Stimulated activated CD4-positive, alpha-beta T cell treated with anti-CD3 and anti-CD28 coated beads, Interleukin-1b, Interleukin-23, amount 100 ng/mL, for 1 hour (primary cell): Measurements from ENCODE around the gene FBXL17.

Experiments used
- DNase-seq, 2 donors: peaks; one replicate each; pipeline ENCODE4 v3.0.0-alpha.2; 2020; ENCODE audit warnings: low read depth in 2 of 2

Gene FBXL17

GRCh38 chr5:107813559-107813958 lies 568.3 kb downstream of the FBXL17 start:
- DNase-seq = no peak

GRCh38 chr5:107812570-107813141 lies 569.2 kb downstream of the FBXL17 start:
- DNase-seq = no peak

GRCh38 chr5:107809201-107810034 lies 572.5 kb downstream of the FBXL17 start:
- DNase-seq = no peak
